Endothelial cell of umbilical vein (primary cell): Measurements from ENCODE around the gene WRAP73.

Experiments
- POLR2AphosphoS5 ChIP-seq: IDR thresholded peaks from 2 replicates; pipeline ENCODE4 v1.6.1; 2012; ENCODE audit warnings: low read depth, mild to moderate bottlenecking, control low read depth, low read length, moderate library complexity; ENCODE audit not compliant: insufficient read depth
- TF ChIP-seq, protein P1 (sequence below), 2 donors: IDR thresholded peaks; 1 replicate in 1 of 2; 2 replicates in 1 of 2; pipeline ENCODE4 v1.5.1; 2011; ENCODE audit warnings: low read length in 2 of 2, mild to moderate bottlenecking in 2 of 2, moderate library complexity in 2 of 2, control low read depth in 1 of 2, inconsistent platforms in 1 of 2, low read depth in 1 of 2; ENCODE audit not compliant: insufficient read depth in 1 of 2; ENCODE audit errors: extremely low read depth in 1 of 2

DNA sequence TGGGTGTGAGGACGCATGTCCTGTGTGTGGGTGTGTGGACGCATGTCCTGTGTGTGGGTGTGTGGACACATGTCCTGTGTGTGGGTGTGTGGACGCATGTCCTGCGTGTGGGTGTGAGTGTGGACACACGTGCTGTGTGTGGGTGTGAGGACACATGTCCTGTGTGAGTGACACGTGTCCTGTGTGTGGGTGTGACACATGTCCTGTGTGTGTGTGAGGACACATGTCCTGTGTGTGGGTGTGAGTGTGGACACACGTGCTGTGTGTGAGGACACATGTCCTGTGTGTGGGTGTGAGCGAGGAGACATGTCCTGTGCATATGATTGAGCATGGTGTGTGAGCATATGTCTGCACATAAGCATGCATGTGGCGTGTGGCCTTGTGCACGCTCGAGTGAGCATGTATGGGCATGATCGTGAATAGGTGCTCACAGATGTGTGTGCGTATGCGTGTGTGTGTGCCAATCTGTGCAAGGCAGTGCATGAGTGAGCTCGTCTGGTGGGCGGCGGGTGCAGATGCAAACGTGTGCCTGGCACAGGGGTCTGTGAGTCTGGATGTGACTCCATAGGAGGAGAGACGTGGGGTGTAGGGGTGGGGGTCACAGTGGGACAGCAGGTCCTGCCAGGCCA, 63.8 kb downstream of the WRAP73 start:
- TF ChIP-seq POLR2AphosphoS5, result no peak
- TF ChIP-seq, protein P1, sequence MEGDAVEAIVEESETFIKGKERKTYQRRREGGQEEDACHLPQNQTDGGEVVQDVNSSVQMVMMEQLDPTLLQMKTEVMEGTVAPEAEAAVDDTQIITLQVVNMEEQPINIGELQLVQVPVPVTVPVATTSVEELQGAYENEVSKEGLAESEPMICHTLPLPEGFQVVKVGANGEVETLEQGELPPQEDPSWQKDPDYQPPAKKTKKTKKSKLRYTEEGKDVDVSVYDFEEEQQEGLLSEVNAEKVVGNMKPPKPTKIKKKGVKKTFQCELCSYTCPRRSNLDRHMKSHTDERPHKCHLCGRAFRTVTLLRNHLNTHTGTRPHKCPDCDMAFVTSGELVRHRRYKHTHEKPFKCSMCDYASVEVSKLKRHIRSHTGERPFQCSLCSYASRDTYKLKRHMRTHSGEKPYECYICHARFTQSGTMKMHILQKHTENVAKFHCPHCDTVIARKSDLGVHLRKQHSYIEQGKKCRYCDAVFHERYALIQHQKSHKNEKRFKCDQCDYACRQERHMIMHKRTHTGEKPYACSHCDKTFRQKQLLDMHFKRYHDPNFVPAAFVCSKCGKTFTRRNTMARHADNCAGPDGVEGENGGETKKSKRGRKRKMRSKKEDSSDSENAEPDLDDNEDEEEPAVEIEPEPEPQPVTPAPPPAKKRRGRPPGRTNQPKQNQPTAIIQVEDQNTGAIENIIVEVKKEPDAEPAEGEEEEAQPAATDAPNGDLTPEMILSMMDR (IDR thresholded peaks at IDR 0.05; ENCODE audit: extremely low read depth in 1 of 2, insufficient read depth in 1 of 2, low read depth in 1 of 2, low read length in 2 of 2), result no peak
